ENCODE measurements around the gene FKBP15. TPM values are rescaled to one million over a fixed set of nuclear protein-coding genes. Genes with fewer than 3 reads are reported as not detected.

FKBP15 gene
- total and polyA plus RNA-seq, 2 of the 8 experiments (the other 6 are each of a cell fraction or from before 2014, with no cell fraction given) = 9.9 to 13.8 TPM

DNA sequence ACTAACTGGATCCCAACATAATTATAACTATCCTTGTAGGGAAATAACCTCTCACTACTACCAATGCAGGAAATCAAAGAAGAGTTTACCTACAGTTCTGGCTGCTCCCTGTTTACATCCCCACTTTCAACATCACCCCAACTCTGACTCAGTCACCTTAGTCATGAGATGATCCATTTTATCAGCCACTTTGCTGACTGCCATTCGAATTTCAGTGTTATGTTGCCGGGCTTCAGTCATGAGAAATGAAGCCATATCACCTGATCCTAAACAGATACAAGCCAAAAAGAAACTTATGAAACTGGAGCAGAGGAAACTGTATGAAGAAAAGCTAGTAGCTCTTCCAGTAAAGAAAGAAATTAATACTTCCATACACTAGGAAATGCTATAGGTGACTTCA lies 36.5 kb downstream of the FKBP15 start (continued):
- no peak for TF ChIP-seq ZNF274 (IDR thresholded peaks at IDR 0.05; ENCODE audit: borderline replicate concordance, extremely low read depth, low read length)
- no peak for TF ChIP-seq HDAC6 (IDR thresholded peaks at IDR 0.05; ENCODE audit: low read depth, low read length)
- no peak for TF ChIP-seq TBP (IDR thresholded peaks at IDR 0.05; ENCODE audit: low read depth, low read length)
- TF ChIP-seq POLR2A (IDR thresholded peaks at IDR 0.05; ENCODE audit: control extremely low read depth in 1 of 2, low read depth in 2 of 2, low read length in 2 of 2) = no peak
- TF ChIP-seq SAP30 (IDR thresholded peaks at IDR 0.05; ENCODE audit: insufficient read depth, insufficient replicate concordance, low read length) = no peak

Data from H1 (cell line).